ENCODE measurements around the gene PAX8.
"Not testable (repeated sequence)": the region's sequence is repeated elsewhere in the genome, so short reads cannot be mapped to it uniquely, and the experiment has no call there.

Gene PAX8

DNA sequence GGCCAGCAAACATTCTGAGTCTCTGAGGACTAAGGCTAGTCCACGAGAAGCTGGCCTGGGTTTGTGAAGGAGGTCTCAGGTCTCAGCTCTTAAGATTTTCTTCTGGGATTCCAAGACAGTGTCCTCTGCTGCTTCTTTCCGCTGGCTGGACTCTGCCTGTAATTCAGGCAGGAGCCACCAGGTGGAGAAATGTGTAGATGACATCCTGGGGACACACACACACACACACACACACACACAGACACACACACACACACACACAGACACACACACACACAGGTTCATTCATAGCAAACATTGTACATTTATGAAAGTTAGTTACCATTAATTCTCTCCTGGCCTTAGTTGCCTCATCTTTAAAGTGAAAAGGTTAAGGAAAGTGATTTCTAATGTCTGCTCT is 18.9 kb upstream of the PAX8 start:
- not testable (repeated sequence) for DNase-seq (ENCODE audit: low read depth); H3K4me3 ChIP-seq (ENCODE audit: low read depth, low read length)
- TF ChIP-seq, protein P1, sequence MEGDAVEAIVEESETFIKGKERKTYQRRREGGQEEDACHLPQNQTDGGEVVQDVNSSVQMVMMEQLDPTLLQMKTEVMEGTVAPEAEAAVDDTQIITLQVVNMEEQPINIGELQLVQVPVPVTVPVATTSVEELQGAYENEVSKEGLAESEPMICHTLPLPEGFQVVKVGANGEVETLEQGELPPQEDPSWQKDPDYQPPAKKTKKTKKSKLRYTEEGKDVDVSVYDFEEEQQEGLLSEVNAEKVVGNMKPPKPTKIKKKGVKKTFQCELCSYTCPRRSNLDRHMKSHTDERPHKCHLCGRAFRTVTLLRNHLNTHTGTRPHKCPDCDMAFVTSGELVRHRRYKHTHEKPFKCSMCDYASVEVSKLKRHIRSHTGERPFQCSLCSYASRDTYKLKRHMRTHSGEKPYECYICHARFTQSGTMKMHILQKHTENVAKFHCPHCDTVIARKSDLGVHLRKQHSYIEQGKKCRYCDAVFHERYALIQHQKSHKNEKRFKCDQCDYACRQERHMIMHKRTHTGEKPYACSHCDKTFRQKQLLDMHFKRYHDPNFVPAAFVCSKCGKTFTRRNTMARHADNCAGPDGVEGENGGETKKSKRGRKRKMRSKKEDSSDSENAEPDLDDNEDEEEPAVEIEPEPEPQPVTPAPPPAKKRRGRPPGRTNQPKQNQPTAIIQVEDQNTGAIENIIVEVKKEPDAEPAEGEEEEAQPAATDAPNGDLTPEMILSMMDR (IDR thresholded peaks at IDR 0.05; ENCODE audit: control insufficient read depth, extremely low read depth, insufficient read depth): peak; percentile 52

DNA sequence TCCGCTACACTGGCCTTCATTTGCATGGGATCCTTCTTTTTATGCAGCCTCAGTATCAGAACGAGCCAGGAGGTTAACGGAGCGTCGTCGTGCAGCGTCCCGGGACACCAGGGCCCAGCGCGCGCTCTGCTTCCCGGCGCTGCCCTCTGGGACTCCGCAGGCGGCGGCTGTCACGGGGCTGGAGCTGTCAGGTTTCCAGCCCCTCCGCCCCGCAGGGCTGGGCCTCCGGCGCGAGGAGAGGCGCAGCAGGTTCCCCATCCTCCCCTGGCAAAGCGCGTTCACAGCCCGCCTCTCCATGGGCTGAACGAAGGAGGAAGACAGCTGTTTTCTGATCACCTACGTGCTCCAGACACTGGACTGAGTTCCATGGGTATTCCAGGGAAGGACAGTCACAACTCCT is 12.5 kb upstream of the PAX8 start:
- TF ChIP-seq, protein P1 (IDR thresholded peaks at IDR 0.05; ENCODE audit: control insufficient read depth, extremely low read depth, insufficient read depth): no peak
- H3K4me3 ChIP-seq (ENCODE audit: low read depth, low read length): no peak overlapping the region

DNA sequence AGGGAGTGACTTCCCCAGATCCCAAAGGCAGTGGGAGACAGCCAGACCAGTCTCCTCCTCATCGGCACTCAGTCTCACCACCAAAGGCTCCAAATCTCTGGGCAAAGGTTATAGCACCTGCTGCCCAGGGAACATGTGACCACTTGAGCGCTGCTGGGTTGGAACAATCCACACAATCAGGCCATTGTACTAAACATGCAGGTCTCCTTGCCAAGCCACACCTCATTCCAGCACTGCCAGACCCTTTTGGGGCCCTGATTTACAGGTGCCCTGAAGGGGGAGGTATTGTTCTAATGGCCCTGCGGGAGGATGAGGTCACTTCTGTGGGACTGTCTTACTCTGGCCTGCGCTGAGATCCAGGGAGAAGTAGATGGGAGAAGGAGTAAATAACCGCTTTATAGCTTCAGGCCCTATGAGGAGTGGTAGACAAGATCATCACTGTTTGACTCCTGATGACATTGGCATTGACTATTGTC is 10.0 kb upstream of the PAX8 start:
- not testable (repeated sequence) for DNase-seq (ENCODE audit: low read depth); H3K4me3 ChIP-seq (ENCODE audit: low read depth, low read length)

More for the DNA sequence above, 12.5 kb upstream of the PAX8 start:
- DNase-seq (ENCODE audit: low read depth): no peak

DNA sequence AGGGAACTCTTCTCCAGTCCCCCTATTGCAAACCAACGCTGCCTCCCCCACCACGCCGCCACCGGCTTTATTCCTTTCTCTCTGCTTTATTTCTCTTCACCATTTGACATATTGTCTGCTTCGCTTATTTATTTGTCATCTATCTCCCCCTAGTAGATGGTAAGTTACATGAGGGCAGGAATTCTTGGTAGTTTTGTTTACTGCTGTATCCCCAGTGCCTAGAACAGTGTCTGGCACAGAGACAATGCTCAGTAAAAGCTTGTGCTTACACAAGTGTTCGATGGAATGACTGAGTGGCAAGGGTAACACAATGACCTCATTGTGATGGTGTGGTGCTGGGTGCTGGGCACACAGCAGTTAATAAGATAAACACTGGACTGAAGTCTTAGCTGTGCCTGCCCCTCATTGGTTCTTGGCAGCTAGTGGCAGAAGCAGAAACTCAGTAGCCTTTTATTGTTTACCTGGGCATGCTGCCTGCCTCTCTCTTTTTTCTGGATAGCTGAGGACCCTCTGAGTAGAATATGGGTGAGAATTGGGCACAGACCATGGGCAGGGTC is 9.5 kb upstream of the PAX8 start:
- not testable (repeated sequence) for H3K4me3 ChIP-seq (ENCODE audit: low read depth, low read length); DNase-seq (ENCODE audit: low read depth)

DNA sequence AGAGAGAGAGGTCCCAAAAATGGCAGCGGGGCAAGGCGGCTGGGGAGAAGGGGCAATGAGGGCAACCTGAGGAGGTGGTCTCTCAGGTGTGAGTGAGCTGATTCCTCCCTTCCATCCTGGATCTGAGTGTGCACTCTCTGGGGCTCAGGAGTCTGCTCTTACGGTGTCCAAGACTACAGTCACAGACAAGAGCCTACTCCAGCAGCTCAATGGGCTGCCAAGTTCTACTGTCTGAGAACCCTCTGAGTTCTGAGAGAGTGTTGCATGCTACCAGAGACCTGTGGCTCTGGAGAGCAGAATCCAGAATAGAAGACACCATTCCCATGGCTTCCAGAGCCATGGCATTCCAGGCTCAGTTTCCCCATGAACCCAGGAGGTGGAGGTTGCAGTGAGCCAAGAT is 7.1 kb upstream of the PAX8 start:
- TF ChIP-seq, protein P1 (IDR thresholded peaks at IDR 0.05; ENCODE audit: control insufficient read depth, extremely low read depth, insufficient read depth): no peak
- DNase-seq (ENCODE audit: low read depth): no peak

DNA sequence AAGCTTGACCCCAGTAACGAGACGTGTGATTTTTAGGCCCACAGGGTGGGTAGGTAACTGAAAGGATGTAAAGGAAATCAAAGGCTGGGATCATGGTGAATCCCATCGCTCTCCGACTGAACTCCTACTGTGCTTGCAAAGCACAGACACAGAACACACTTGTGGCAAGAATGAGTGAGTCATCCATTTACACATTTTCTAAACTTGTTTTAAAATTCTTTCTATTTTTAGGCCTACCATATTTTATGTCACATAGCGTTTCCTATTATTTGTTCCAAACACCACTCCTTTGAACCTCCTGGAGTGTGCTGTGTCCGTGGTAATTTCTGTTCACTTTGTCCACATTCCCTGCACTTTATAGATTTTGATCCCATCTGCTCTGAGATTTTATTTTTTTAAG is 6.3 kb upstream of the PAX8 start:
- H3K4me3 ChIP-seq (ENCODE audit: low read depth, low read length); DNase-seq (ENCODE audit: low read depth): not testable (repeated sequence)

More for the DNA sequence above, 7.1 kb upstream of the PAX8 start:
- no peak overlapping the region for H3K4me3 ChIP-seq (ENCODE audit: low read depth, low read length)

DNA sequence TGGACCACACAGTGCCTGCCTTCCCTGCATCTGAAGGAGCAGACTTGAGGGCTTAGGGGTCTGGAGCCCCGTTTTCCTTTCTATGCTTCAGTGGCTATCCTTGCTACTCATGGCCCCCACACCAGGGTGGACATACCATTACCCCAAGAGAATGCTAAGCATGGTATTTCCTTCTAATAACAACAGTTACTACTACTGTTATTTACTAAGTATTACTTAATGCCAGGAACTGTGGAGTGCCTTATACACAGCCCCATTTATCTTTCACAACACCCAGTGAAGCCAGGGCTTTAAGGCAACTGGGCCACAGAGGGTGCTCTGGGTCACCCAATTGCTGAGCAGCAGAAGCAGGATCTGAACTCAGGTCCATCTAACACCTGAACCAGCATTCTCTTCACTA is 5.8 kb upstream of the PAX8 start:
- H3K4me3 ChIP-seq (ENCODE audit: low read depth, low read length): no peak overlapping the region
- TF ChIP-seq, protein P1 (IDR thresholded peaks at IDR 0.05; ENCODE audit: control insufficient read depth, extremely low read depth, insufficient read depth): no peak
- no peak for DNase-seq (ENCODE audit: low read depth)

DNA sequence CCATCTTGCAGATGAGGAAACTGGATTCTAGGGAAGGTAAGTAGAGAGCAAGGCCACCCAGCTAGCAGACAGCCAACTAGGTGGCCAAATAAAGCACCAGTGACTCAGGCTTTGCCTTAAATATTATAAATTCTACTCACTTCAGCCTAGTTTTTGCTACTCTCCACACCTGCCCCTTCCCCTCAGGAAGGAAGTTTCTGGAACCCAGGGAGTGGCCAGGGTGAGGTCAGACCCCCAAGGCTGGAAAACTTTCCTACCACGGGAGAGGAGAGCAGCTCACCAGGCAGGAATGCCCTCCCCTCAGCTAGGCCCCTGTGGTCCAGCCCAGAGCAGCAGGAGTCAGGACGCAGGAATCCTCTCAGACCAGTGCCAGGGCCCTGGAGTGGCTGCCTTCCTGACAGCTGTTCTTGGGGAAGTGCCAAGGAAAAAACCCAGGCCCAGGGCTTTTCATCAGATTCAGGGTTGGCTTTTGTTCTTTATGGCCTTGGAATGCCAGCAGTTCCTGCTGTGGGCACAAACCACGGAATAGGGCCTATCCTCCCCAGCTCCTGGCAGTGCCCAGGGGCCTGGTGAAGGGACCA is 5.1 kb upstream of the PAX8 start:
- no peak for DNase-seq (ENCODE audit: low read depth)
- H3K4me3 ChIP-seq (ENCODE audit: low read depth, low read length): no peak overlapping the region
- TF ChIP-seq, protein P1 (IDR thresholded peaks at IDR 0.05; ENCODE audit: control insufficient read depth, extremely low read depth, insufficient read depth): no peak

Measured in LNCaP clone FGC (cell line).